GM12872 (cell line): Measurements from ENCODE around the gene NINL.

Source experiments
- CTCF ChIP-seq: IDR thresholded peaks from 3 replicates; pipeline ENCODE4 v1.5.1; 2011; ENCODE audit warnings: low read depth, mild to moderate bottlenecking, low read length, moderate library complexity; ENCODE audit not compliant: insufficient read depth

The NINL gene

GRCh38 chr20:25484911-25485511 lies 100.3 kb downstream of the NINL start:
- TF ChIP-seq CTCF: no peak

- TF ChIP-seq CTCF: peak; percentile 46
These were observed 101.0 kb downstream of the NINL start for GRCh38 chr20:25484224-25484846.

DNA sequence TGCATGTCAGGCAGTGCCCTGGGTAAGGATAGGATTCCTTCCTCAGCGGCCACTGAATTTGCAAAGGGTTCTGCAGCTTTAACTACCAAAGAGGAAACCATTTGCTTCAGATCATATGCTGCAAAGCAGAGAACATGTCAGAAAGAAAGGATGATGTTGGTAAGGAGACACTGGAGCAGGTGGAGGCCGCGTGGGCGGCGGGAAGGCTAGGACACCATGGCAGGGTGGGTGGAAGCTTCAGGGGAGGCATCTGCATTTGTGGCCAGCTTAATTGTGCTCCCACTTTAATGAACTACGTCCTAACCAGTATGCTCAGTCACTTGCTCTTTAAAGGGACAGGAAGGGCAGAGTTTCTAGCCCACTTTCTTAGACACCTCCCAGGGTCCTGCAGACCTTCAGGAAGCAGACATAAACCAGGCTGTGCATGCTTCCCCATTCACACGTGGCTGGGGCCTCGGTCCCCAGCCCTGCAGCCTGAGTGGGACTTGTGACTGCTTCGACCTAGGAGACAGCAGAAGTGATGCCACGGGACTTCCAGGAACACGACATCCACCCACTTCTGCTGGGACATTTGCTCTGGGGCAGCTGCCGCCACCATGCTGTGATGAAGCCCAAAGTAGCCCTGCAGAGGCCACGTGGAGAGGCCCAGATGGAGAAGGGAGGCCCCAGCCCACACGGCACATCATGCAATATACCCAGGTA lies 101.7 kb downstream of the NINL start:
- no peak for TF ChIP-seq CTCF

GRCh38 chr20:25481918-25482253 lies 103.4 kb downstream of the NINL start:
- TF ChIP-seq CTCF: no peak

- TF ChIP-seq CTCF: 0 out of 3 replicates have a peak, but pooled peaks have one; percentile 11
These were observed 104.0 kb downstream of the NINL start for GRCh38 chr20:25481235-25481917.

GRCh38 chr20:25480797-25481196 lies 104.5 kb downstream of the NINL start:
- TF ChIP-seq CTCF: no peak

- no peak for TF ChIP-seq CTCF
These were observed 105.2 kb downstream of the NINL start for GRCh38 chr20:25480156-25480555.
